ENCODE data around the gene FOXN3. TPM values are rescaled to one million over a fixed set of nuclear protein-coding genes. Genes with fewer than 3 reads are reported as not detected.

Gene FOXN3
- total RNA-seq, 2 donors from 2014 or later = 53.9 to 141 TPM

DNA sequence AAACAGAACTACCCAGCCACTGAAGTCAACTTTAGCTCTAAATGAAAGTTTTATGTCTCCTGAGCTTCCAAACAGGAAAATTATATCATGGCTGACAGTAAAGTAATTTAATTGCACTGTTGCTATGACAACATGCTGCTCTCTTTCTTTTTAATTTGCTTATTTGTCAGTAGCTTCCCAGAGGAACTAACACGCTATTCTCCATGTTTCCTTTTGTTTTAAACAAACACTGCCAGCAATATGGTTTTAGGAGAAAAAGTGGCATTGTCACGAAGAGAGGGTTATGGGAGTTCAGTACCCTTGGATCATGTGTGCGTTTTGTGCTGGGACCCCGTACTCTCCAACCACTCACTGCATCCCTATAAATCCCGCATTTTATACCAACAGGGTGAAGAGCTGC is 1.9 kb downstream of the FOXN3 start:
- H3K4me3 ChIP-seq = peak overlapping the region; percentile 91 to 92
- DNase-seq (ENCODE audit: low spot score) = no peak
- 16% methylated on average over 5 of the region's 5 CpGs for WGBS
- H3K36me3 ChIP-seq = no peaks in the 10 kb centered on the region
- peaks cover 8% of the 10 kb centered on the region for H3K4me1 ChIP-seq (replicated peaks)
- no peaks in the 10 kb centered on the region for H3K9me3 ChIP-seq
- H3K27ac ChIP-seq = peak overlapping the region; percentile 50 to 95
- intact Hi-C loops (cut with DNase I) = loop anchor here (5.0 to 10.0 kb wide), 3 partner anchors 50 to 497 kb away; no protein-coding TSS in a partner anchor
- no peaks in the 10 kb centered on the region for H3K27me3 ChIP-seq (replicated peaks; ENCODE audit: insufficient read depth)
- TF ChIP-seq POLR2AphosphoS5 (IDR thresholded peaks at IDR 0.05) (no peak), POLR2A (IDR thresholded peaks at IDR 0.05) (no peak), CTCF (IDR thresholded peaks at IDR 0.05) (no peak)

- H3K4me1 ChIP-seq (replicated peaks) = peaks cover 8% of the 10 kb centered on the region
- 96% methylated on average over 11 of the region's 11 CpGs for WGBS
- no peak for DNase-seq (ENCODE audit: low spot score)
- TF ChIP-seq POLR2A (IDR thresholded peaks at IDR 0.05) (no peak), POLR2AphosphoS5 (IDR thresholded peaks at IDR 0.05) (no peak), CTCF (IDR thresholded peaks at IDR 0.05) (no peak)
- H3K27ac ChIP-seq = no peak overlapping the region
- no peaks in the 10 kb centered on the region for H3K27me3 ChIP-seq (replicated peaks; ENCODE audit: insufficient read depth)
- H3K36me3 ChIP-seq = no peaks in the 10 kb centered on the region
- H3K4me3 ChIP-seq = no peak overlapping the region
- intact Hi-C loops (cut with DNase I) = loop anchor here (10.0 kb wide), 1 partner anchor 47 kb away; no protein-coding TSS in a partner anchor
- no peaks in the 10 kb centered on the region for H3K9me3 ChIP-seq
These were observed 5.1 kb downstream of the FOXN3 start for GRCh38 chr14:89411976-89412375.

- no peaks in the 10 kb centered on the region for H3K27me3 ChIP-seq (replicated peaks; ENCODE audit: insufficient read depth)
- intact Hi-C loops (cut with DNase I) = loop anchor here (10.0 kb wide), 1 partner anchor 45 kb away; no protein-coding TSS in a partner anchor
- no peaks in the 10 kb centered on the region for H3K36me3 ChIP-seq
- H3K4me1 ChIP-seq (replicated peaks) = peaks cover 4% of the 10 kb centered on the region
- no peak for TF ChIP-seq POLR2A (IDR thresholded peaks at IDR 0.05)
- 47% methylated on average over 10 of the region's 10 CpGs for WGBS
- DNase-seq (ENCODE audit: low spot score) = no peak
- peak overlapping the region in 1 of 2 donors; percentile 52 for H3K27ac ChIP-seq
- no peaks in the 10 kb centered on the region for H3K9me3 ChIP-seq
- H3K4me3 ChIP-seq = no peak overlapping the region
These were observed 7.1 kb downstream of the FOXN3 start for GRCh38 chr14:89409961-89410360.

DNA sequence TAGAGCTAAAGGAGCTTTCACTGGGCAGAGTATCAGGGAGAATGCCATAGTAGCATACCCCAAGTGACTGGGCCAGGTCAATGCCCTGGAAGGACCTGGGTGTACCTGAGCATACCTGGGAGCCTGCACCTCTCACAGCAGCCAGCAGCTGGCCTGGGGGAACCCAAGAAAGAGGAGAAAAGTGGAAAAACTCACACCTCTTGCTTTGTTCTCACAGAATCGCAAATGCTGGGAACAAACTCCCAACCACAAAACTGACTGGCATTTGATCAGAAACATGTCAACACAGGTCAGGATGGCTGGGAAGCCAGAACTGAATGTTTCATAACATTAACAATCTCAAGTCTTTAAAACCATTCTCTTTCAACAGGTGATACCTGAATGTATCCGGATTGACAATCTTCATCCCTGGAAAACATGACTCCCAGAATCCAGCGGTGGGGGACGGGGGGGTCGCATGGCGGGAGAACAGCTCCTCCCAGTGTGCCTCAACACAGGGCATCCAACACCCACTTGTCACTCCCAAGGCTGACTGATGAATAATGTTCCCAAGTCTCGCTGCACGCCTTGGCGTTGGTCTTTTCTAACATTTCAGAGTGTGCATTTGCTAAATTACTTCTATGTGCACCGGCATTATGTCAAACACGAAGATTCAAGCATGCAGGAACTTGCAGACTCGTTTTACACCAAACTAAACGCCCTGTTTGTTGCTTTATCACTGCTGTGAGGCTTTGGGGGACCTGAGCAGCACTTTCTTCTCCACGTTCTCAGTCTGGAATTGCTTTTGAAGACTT is 7.9 kb downstream of the FOXN3 start:
- Histone ChIP-seq H3K9me3 (no peaks in the 10 kb centered on the region), H3K4me1 (replicated peaks) (no peaks in the 10 kb centered on the region), H3K4me3 (no peak overlapping the region), H3K27ac (peak overlapping the region; percentile 45 to 52), H3K27me3 (replicated peaks; ENCODE audit: insufficient read depth) (no peaks in the 10 kb centered on the region), H3K36me3 (no peaks in the 10 kb centered on the region)
- DNase-seq (ENCODE audit: low spot score) = peak; percentile 62
- intact Hi-C loops (cut with DNase I) = no loop called here
- 33% methylated on average over 14 of the region's 14 CpGs for WGBS
- TF ChIP-seq CTCF (IDR thresholded peaks at IDR 0.05) (no peak), POLR2A (IDR thresholded peaks at IDR 0.05) (no peak), POLR2AphosphoS5 (IDR thresholded peaks at IDR 0.05) (peak; percentile 57)

GRCh38 chr14:89407856-89408255 is 9.2 kb downstream of the FOXN3 start:
- peak overlapping the region; percentile 45 to 52 for H3K27ac ChIP-seq
- WGBS = 57% methylated on average over 4 of the region's 4 CpGs

More at GRCh38 chr14:89407856-89408255, 9.2 kb downstream of the FOXN3 start:
- Histone ChIP-seq H3K9me3 (no peaks in the 10 kb centered on the region), H3K4me1 (replicated peaks) (no peaks in the 10 kb centered on the region), H3K4me3 (no peak overlapping the region), H3K36me3 (no peaks in the 10 kb centered on the region), H3K27me3 (replicated peaks; ENCODE audit: insufficient read depth) (no peaks in the 10 kb centered on the region)
- TF ChIP-seq POLR2A (IDR thresholded peaks at IDR 0.05) = no peak
- TF ChIP-seq POLR2AphosphoS5 (IDR thresholded peaks at IDR 0.05) = no peak
- no peak for TF ChIP-seq CTCF (IDR thresholded peaks at IDR 0.05)
- intact Hi-C loops (cut with DNase I) = no loop called here
- DNase-seq (ENCODE audit: low spot score) = no peak
